WTC11 (cell line): ENCODE data around the gene CAMK2D.

Source experiments
- ARID4B ChIP-seq: sonication (generic); formaldehyde crosslinking; IDR thresholded peaks from 2 replicates; pipeline ENCODE4 v1.8.0; 2023; ENCODE audit warnings: missing genetic modification reagents, mild to moderate bottlenecking, borderline replicate concordance
- KAT7 ChIP-seq: sonication (generic); formaldehyde crosslinking; IDR thresholded peaks from 2 replicates; pipeline ENCODE4 v1.8.1; 2023; ENCODE audit warnings: missing genetic modification reagents, mild to moderate bottlenecking, borderline replicate concordance
- NR1H2 ChIP-seq: sonication (generic); formaldehyde crosslinking; IDR thresholded peaks from 2 replicates; pipeline ENCODE4 v1.9.0; 2021; ENCODE audit warnings: mild to moderate bottlenecking, moderate library complexity, missing genetic modification reagents
- NR2C2 ChIP-seq: sonication (generic); formaldehyde crosslinking; IDR thresholded peaks from 2 replicates; pipeline ENCODE4 v1.8.0; 2022; ENCODE audit warnings: mild to moderate bottlenecking, missing genetic modification reagents
- SP1 ChIP-seq: sonication (generic); formaldehyde crosslinking; conservative IDR thresholded peaks from 2 replicates; pipeline ENCODE4 v1.8.1; 2022; ENCODE audit warnings: missing genetic modification reagents
- TEAD4 ChIP-seq: sonication (generic); formaldehyde crosslinking; IDR thresholded peaks from 2 replicates; pipeline ENCODE4 v1.8.0; 2022; ENCODE audit warnings: mild to moderate bottlenecking, missing genetic modification reagents
- USF2 ChIP-seq: sonication (generic); formaldehyde crosslinking; IDR thresholded peaks from 2 replicates; pipeline ENCODE4 v1.8.1; 2023; ENCODE audit warnings: mild to moderate bottlenecking, missing genetic modification reagents, moderate library complexity
- ZNF121 ChIP-seq: sonication (generic); formaldehyde crosslinking; IDR thresholded peaks from 2 replicates; pipeline ENCODE4 v1.8.0; 2023; ENCODE audit warnings: missing genetic modification reagents
- TF ChIP-seq, protein P1 (sequence below): sonication (generic); formaldehyde crosslinking; IDR thresholded peaks from 2 replicates; pipeline ENCODE4 v1.8.0; 2022; ENCODE audit warnings: mild to moderate bottlenecking, missing genetic modification reagents
- TF ChIP-seq, protein P2 (sequence below): fragments of 200-600 bp; IDR thresholded peaks from 2 replicates; pipeline ENCODE4 v1.8.0; 2022; ENCODE audit warnings: antibody characterized with exemption
- TF ChIP-seq, protein P3 (sequence below): sonication (generic); formaldehyde crosslinking; IDR thresholded peaks from 2 replicates; pipeline ENCODE4 v1.8.0; 2022; ENCODE audit warnings: mild to moderate bottlenecking, missing genetic modification reagents

DNA sequence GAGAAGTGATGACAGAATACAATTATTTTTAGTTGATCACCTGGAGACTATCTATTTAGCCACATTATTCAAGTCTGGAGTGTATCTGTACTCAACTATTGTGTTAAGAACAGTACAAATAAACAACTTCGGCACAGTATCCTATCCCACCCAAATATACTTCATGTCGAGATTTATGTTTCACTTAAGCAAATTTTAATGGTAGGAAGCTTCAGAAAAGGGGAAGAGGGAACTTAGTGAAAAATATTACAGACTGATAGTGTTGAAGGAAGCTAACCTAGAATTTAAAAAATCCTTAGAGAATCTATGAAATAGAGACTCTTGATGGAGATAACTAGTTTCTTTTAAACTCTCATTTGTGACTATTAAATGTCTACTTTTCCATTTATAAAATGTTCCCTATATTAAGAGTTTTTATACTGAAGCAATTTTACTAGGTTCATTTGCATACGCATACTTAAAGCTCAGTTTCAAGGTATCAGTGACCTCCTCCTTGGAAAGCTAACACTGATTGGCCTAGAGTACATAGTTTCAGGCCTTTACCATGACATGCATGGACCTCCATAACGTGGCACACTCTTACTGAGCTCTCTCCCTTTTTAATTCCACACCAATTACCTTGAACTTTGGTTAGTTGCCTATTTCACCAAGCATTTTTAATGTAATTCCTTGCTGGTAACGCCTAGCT, 197.7 kb downstream of the CAMK2D start:
- TF ChIP-seq, protein P1, sequence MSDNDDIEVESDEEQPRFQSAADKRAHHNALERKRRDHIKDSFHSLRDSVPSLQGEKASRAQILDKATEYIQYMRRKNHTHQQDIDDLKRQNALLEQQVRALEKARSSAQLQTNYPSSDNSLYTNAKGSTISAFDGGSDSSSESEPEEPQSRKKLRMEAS (CRISPR knock-in tag), result no peak
- TF ChIP-seq KAT7 (no peak), ARID4B (no peak), SP1 (CRISPR knock-in tag) (no peak), ZNF121 (CRISPR knock-in tag) (no peak), USF2 (CRISPR knock-in tag) (no peak), NR2C2 (CRISPR knock-in tag) (no peak), NR1H2 (CRISPR knock-in tag) (no peak), TEAD4 (CRISPR knock-in tag) (no peak)
- TF ChIP-seq, protein P2, sequence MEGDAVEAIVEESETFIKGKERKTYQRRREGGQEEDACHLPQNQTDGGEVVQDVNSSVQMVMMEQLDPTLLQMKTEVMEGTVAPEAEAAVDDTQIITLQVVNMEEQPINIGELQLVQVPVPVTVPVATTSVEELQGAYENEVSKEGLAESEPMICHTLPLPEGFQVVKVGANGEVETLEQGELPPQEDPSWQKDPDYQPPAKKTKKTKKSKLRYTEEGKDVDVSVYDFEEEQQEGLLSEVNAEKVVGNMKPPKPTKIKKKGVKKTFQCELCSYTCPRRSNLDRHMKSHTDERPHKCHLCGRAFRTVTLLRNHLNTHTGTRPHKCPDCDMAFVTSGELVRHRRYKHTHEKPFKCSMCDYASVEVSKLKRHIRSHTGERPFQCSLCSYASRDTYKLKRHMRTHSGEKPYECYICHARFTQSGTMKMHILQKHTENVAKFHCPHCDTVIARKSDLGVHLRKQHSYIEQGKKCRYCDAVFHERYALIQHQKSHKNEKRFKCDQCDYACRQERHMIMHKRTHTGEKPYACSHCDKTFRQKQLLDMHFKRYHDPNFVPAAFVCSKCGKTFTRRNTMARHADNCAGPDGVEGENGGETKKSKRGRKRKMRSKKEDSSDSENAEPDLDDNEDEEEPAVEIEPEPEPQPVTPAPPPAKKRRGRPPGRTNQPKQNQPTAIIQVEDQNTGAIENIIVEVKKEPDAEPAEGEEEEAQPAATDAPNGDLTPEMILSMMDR, result no peak
- TF ChIP-seq, protein P3, sequence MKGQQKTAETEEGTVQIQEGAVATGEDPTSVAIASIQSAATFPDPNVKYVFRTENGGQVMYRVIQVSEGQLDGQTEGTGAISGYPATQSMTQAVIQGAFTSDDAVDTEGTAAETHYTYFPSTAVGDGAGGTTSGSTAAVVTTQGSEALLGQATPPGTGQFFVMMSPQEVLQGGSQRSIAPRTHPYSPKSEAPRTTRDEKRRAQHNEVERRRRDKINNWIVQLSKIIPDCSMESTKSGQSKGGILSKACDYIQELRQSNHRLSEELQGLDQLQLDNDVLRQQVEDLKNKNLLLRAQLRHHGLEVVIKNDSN (CRISPR knock-in tag), result no peak
